ENCODE results near the gene PAWR.
"Not testable (repeated sequence)": the region's sequence is repeated elsewhere in the genome, so short reads cannot be mapped to it uniquely, and the experiment has no call there.

Gene PAWR

DNA sequence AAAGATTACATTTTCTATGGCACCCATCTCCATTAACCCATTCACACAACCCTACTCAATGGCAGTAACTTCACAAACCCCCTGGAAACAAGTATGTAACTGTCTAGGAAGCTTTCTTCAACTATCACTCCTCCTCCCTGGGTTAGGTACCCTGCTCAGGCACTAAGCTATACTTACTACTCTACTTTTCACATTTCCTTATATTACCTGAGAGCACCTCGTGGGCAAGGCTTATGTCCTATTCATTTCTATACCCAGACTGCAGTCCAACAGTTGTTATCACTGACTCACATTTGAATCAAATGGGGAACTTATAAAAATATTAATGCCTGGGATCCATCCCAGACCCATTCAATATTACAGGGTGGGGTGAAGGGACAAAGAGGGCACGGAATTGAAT, 4.6 kb downstream of the PAWR start:
- no peak for DNase-seq

DNA sequence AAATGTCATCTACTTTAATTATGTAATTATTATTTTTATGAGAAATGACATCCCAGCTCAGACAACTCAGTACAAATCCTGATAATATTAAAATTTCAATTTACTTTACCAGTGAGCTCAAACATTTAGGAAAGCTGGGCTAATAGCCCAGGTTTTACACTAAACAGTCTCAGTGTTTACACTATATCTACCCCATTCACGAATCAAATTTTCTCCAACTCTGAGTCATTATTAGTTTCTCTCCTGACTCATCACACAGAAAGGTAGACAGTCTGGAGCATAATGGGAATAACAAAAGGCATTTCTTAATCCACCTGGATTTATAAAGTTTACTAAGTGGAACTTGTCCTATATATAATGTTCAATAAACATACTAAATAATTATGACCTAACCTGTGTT, 5.7 kb downstream of the PAWR start:
- no peak for DNase-seq

- not testable (repeated sequence) for DNase-seq
Measured at GRCh38 chr12:79684338-79684737, 6.4 kb downstream of the PAWR start.

GRCh38 chr12:79682593-79682992, 8.2 kb downstream of the PAWR start:
- no peak for DNase-seq

- no peak for DNase-seq
Measured at GRCh38 chr12:79681008-79681590, 9.7 kb downstream of the PAWR start.

DNA sequence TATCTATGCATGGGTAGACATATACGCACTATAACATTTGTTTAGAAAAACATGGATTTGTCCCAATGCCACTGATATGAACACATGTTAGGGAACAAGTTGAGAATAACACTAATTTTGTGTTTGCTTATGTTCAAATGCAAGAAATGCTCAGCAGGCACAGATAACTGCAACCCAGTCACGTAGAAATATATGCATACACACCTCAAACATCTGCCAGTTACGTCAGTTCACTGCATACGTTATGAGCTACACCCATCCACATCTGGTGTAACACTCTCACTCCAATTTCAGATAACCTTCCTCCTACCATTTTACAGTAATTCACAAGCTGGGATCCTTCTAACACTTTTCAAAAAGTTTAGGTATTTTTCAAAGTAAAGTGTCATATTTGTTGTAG, 10.7 kb downstream of the PAWR start:
- DNase-seq, result no peak

- DNase-seq, result no peak
Measured at GRCh38 chr12:79678306-79678705, 12.5 kb downstream of the PAWR start.

- DNase-seq, result no peak
Measured at GRCh38 chr12:79677672-79678071, 13.1 kb downstream of the PAWR start.

DNA sequence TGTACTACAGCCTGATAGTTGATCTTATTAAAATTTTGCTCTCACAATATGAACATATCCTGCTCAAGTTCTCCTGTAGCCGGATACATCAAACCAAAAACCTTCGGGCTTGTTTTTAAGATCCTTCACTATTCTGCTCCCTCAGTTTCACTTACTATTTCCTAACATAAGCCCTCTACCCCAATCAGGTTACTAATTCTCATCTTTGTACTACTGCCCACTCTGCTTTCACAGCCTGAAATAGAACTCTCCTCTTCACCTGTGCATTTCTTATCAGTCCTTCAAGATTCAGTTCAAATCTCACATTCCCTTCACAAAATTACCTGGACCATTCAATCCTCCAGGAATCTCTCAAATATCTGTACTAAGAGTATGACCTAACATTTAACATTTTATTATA, 14.2 kb downstream of the PAWR start:
- DNase-seq, result no peak

- DNase-seq, result no peak
Measured at GRCh38 chr12:79674629-79675028, 16.1 kb downstream of the PAWR start.

DNA sequence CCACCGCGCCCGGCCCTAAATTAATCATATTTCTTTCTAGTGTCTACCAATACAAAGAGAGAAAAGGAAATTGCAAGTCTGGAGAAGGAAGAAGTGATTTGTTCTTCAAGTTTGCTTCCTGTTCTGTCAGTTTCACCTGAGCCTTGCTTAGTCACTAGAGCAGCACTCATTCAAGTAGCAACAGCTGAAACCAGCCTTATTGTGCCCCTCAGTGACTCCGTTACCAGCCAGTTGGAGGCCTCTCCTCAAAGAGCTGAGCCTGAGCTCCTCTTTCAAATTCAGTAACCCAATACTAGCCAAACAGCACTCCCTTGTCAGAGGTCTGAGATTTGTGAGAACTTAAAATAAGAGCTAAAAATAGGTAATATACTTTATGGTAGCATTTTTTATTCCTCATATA, 17.4 kb downstream of the PAWR start:
- no peak for DNase-seq

DNA sequence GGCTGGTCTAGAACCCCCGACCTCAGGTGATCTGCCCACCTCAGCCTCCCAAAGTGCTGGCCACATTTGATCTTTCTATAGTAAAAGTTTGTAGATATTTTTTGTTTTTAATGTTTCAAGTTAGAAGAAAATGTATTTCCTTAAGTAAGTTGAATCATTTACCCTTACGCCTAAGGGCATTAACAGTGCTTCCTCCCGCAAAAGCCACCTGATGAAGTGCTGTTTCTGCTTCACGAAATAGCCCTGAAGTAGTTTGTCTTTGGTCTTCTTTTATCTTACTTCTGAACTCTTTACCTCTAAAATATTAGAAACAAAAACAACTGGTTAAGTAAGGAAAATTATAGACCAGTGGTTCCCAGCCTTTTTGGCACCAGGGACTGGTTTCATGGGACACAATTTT, 22.7 kb downstream of the PAWR start:
- no peak for DNase-seq

DNA sequence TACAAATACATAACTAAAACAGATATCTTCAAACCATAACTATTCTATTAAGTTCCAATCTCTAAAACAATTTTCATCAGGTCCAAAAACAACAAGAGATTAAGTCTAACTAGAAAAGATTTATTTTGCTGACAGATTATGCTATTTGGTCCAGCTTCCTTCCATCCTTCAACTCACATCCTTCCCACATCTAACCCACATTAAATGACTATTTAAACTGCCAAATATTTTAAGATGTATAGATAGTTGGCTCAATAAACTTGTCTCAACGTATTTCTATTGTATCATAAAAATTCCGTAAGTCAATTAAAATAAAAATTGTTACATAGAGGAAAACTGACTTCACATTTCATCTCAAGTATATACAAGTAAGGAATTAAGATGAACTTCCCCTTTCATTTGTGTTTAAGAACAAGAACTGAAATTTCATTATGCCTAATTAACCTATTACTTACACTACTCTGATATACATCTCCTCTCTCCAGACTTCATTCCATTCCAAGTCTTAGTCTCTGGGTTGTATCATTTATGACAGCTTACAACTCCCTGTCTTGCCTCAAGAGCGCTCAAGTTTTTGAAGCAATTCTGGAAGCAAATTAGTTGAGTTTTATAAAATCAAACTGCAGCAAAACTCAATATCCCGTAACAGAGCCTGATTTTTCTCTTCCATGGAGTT, 25.4 kb downstream of the PAWR start:
- DNase-seq, result no peak

- DNase-seq, result no peak
Measured at GRCh38 chr12:79664518-79664917, 26.2 kb downstream of the PAWR start.

GRCh38 chr12:79662046-79662811, 28.5 kb downstream of the PAWR start:
- DNase-seq, result no peak

DNA sequence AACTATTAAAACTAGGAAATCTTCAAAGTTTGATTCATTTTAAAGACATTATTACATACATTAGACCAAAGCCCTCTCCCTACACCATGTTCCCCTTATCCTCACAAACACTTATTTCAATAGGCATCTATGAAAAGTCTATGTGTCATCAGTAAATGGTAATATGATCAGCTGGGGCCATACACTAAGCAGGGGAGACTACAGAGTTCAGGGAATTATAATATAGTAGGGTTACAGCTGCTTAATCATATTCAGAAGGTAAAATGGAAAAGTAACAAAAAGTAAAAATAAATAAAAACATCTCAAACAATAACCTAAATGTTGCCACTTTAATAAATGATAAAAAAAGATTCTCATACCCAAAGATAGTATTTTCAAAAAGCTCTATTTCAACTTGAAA, 29.1 kb downstream of the PAWR start:
- no peak for DNase-seq

- DNase-seq, result no peak
Measured at GRCh38 chr12:79659961-79660431, 30.8 kb downstream of the PAWR start.

DNA sequence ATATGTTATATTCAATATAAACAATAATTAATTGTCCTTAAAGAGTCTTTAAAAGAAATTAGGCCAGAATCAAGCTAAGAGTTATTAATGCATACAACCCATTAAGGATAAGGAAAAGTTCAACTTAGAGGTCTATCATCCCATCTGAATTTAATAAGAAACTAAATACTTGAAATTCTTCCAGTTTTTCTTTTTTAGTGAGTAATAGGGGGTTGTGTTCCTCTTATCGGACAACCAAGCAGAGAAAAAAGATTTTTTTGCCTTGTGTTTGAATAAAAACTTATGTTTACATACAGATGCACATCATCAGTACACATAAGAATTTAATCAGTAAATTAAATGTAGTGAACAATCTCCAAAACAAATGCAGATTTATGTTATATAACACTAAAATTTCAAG, 32.5 kb downstream of the PAWR start:
- DNase-seq, result no peak

GRCh38 chr12:79657136-79657535, 33.6 kb downstream of the PAWR start:
- no peak for DNase-seq

DNA sequence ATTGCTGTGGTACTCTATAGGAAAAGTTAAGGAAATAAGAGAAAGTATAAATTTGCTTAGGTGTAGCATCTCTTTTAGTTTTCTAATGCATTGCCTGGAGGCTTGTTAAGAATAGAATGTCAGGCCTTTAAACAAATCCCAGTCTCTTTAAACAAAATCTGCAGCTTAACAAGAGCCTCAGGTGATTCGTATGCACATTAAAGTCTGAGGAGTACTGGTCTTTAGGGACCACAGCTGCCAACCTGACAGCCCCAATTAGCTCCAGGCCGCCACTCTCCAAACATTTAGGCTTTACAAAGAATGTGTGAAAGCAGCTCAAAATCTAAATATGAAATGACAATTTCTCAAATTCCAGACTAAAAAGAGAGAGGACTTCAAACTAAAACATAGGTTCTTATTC, 35.7 kb downstream of the PAWR start:
- DNase-seq, result no peak

DNA sequence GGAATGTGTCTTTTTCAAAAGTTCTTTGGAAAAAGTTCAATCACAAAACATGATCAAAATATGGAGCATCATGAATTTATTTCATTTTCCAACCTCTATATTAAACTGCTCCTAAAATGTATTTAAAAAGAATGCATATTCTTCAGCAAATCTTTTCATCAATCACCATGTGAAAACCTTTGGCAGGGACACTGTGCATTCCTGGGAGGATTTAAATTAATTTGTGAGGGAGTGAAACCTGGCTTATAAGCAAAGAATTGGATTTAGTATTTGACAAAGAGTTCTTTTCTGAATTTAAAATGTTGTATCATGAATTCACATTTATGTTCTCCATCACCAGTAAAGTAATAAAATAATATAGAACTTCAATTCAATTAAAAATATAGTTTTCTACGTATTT, 38.2 kb downstream of the PAWR start:
- DNase-seq, result no peak

GRCh38 chr12:79650440-79650839, 40.3 kb downstream of the PAWR start:
- no peak for DNase-seq

DNA sequence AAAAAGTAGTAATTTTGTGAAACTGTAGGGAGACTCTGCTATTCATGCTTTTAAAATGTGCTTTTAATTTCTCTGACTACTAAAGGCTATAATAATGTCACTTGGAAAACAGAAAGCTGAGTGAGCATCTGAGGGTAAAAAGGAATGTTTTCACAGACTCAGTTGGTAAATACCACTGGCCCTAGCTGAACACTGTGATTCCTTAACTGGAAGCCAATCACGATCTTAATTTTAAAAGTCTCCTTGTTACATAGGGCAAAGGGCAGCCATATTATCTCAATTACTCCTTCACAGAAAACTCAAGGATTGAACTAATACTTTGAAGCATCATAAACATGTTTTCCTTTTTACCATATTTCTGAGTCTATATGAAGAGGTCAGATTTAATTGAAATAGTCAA, 41.9 kb downstream of the PAWR start:
- no peak for DNase-seq

- DNase-seq, result not testable (repeated sequence)
Measured at GRCh38 chr12:79646843-79647242, 43.9 kb downstream of the PAWR start.

All from DMS79 (cell line).